Measurements from ENCODE around the gene KCTD8.
"Not testable (repeated sequence)": the region's sequence is repeated elsewhere in the genome, so short reads cannot be mapped to it uniquely, and the experiment has no call there.

GRCh38 chr4:44181491-44182349, 266.9 kb downstream of the KCTD8 start:
- not testable (repeated sequence) for TF ChIP-seq EZH2 (IDR thresholded peaks at IDR 0.05); POLR2AphosphoS5 (IDR thresholded peaks at IDR 0.05; ENCODE audit: borderline replicate concordance, low read depth, low read length); FOXP2 (optimal IDR thresholded peaks at IDR 0.05; ENCODE audit: control extremely low read depth, extremely low read length, insufficient read depth)
